C4-2B (cell line): ENCODE data around the gene CDK14.

Experiments
- CTCF ChIP-seq: fragments of 450-650 bp; conservative IDR thresholded peaks from 2 replicates; pipeline ENCODE4 v1.5.1; 2017; ENCODE audit warnings: mild to moderate bottlenecking
- ZFX ChIP-seq: fragments of 450-650 bp; IDR thresholded peaks from 2 replicates; pipeline ENCODE4 v1.6.1; 2017

- no peak for TF ChIP-seq CTCF
- no peak for TF ChIP-seq ZFX
These were observed 300.3 kb downstream of the CDK14 start for GRCh38 chr7:90896458-90896857.
